Brain microvascular endothelial cell (primary cell): Measurements from ENCODE around the gene IFIH1.

Experiments
- DNase-seq: peaks from one replicate; pipeline ENCODE4 v3.0.0-alpha.2; 2020
- H3K27ac ChIP-seq: fragments of 250-450 bp; sonication (Bioruptor Pico); 2 replicates; pipeline ENCODE4 v1.5.1; 2020; ENCODE audit warnings: mild to moderate bottlenecking, moderate library complexity
- H3K27me3 ChIP-seq: fragments of 250-450 bp; sonication (Bioruptor Pico); replicated peaks from 2 replicates; pipeline ENCODE4 v1.5.1; 2020; ENCODE audit warnings: mild to moderate bottlenecking
- H3K36me3 ChIP-seq: fragments of 250-450 bp; sonication (Bioruptor Pico); replicated peaks from 2 replicates; pipeline ENCODE4 v1.5.1; 2020; ENCODE audit warnings: mild to moderate bottlenecking
- H3K4me3 ChIP-seq: 2 replicates; pipeline ENCODE4 v1.5.1; 2011; ENCODE audit warnings: low read depth, mild to moderate bottlenecking, control low read depth, low read length, moderate library complexity
- in situ Hi-C: cut with HindIII; loops from 2 replicates; pipeline ENCODE4 v1.10.0; 2017; ENCODE audit warnings: low sequenced_read_pairs, low pct_ligation_motif_present
- TF ChIP-seq, protein P1 (sequence below): IDR thresholded peaks from 2 replicates; pipeline ENCODE4 v1.5.1; 2011; ENCODE audit warnings: low read depth, mild to moderate bottlenecking, moderate library complexity, low read length, control low read depth, inconsistent platforms; ENCODE audit errors: missing control alignments

IFIH1 gene

DNA sequence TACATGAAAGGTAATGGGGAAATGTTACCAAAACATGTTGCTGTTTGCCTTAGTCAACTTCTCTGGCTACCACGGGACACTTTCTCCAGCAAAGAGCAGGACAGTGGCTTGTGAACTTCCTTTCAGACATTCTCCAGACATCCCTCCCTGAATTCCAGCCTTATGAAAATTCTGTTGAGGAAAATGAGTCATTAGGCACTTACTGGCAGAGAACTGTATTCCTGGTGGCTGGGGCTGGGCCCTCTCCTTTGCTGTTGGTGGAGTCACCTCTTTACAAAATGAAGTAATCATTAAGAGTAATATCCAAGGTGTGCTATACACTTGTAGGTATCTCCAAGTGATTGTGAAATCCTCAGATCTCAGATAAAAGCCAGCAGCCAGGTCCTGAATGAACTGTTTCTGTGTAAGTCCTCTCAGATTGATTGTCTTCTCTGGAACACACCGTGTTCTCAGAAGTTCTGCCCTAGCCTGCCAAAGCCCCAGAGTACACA lies 73.9 kb downstream of the IFIH1 start:
- in situ Hi-C loops, result no loop called here

GRCh38 chr2:162243715-162244114 lies 74.8 kb downstream of the IFIH1 start:
- no peaks in the 10 kb centered on the region for H3K27me3 ChIP-seq
- H3K4me3 ChIP-seq, result peak overlapping the region; percentile 60
- in situ Hi-C loops, result no loop called here
- H3K27ac ChIP-seq, result peak overlapping the region; percentile 96
- no peak for DNase-seq
- H3K36me3 ChIP-seq, result peaks cover 30% of the 10 kb centered on the region
- TF ChIP-seq, protein P1, sequence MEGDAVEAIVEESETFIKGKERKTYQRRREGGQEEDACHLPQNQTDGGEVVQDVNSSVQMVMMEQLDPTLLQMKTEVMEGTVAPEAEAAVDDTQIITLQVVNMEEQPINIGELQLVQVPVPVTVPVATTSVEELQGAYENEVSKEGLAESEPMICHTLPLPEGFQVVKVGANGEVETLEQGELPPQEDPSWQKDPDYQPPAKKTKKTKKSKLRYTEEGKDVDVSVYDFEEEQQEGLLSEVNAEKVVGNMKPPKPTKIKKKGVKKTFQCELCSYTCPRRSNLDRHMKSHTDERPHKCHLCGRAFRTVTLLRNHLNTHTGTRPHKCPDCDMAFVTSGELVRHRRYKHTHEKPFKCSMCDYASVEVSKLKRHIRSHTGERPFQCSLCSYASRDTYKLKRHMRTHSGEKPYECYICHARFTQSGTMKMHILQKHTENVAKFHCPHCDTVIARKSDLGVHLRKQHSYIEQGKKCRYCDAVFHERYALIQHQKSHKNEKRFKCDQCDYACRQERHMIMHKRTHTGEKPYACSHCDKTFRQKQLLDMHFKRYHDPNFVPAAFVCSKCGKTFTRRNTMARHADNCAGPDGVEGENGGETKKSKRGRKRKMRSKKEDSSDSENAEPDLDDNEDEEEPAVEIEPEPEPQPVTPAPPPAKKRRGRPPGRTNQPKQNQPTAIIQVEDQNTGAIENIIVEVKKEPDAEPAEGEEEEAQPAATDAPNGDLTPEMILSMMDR, result no peak

More for the DNA sequence above, 73.9 kb downstream of the IFIH1 start:
- Histone ChIP-seq H3K4me3 (no peak overlapping the region), H3K27me3 (no peaks in the 10 kb centered on the region), H3K36me3 (peaks cover 21% of the 10 kb centered on the region), H3K27ac (peak overlapping the region; percentile 96)
- TF ChIP-seq, protein P1, result peak; percentile 2
- peak; percentile 94 for DNase-seq

DNA sequence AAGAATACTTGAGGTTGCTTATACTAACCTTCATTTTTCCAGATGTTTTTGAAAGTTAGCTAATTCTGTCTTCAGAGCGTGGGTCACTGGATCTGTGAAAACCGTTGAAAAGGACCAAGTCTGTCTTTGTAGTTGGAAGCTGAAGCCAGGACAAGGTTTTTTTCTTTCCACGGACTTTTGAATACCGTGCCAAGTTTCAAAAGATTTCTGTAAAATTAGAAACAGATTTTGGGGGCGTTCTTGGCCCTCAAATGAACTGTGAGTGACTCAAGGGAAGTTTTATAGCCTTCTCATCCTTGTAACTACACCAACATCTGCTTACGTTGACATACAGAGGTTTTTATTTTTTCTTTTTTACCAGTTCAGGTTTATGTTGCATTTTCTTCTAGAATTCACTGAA lies 75.2 kb downstream of the IFIH1 start, which contains the start of gene FAP:
TSS of gene FAP (minus strand) at position 152 of the 400 bp plus-strand sequence. CDS start at position 34, 118 bp downstream.
- DNase-seq, result peak; percentile 90
- in situ Hi-C loops, result no loop called here
- TF ChIP-seq, protein P1, result no peak
- Histone ChIP-seq H3K4me3 (peak within 1 kb of the TSS; percentile 60), H3K36me3 (peaks cover 32% of the 10 kb centered on the region), H3K27me3 (no peaks in the 10 kb centered on the region), H3K27ac (peak within 1 kb of the TSS; percentile 96)

- H3K27ac ChIP-seq, result peak overlapping the region; percentile 96
- H3K4me3 ChIP-seq, result peak overlapping the region; percentile 60
- H3K27me3 ChIP-seq, result no peaks in the 10 kb centered on the region
- peaks cover 36% of the 10 kb centered on the region for H3K36me3 ChIP-seq
- in situ Hi-C loops, result no loop called here
- DNase-seq, result no peak
- TF ChIP-seq, protein P1, result no peak
These were observed 75.8 kb downstream of the IFIH1 start for GRCh38 chr2:162242586-162243280.

DNA sequence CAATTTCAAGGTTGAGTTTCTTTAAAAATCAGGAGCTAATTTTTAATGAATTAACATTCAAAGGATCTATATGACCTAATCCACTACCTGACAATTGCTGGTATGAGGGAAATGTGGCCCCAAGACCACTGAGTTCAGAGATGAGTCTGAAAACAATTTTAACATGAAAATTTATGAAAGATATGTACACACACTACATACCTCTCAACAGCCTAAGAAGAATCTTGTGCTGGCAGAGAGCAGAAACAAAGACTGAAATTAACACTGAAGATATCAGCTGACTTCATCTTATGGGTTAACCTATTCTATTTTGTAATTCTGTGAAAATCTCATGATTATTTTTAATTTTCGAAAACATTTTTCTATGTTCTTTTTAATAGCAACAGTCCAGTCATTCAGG lies 76.9 kb downstream of the IFIH1 start:
- no peak for DNase-seq
- in situ Hi-C loops, result no loop called here
- Histone ChIP-seq H3K27ac (peak overlapping the region; percentile 96), H3K4me3 (peak overlapping the region; percentile 60), H3K27me3 (no peaks in the 10 kb centered on the region), H3K36me3 (peaks cover 45% of the 10 kb centered on the region)
- TF ChIP-seq, protein P1, result no peak
